KMS-11 (cell line): ENCODE results near the gene CTSH.

Experiments used
- H2AFZ ChIP-seq: fragments of 200-600 bp; sonication (generic); 2 replicates; pipeline ENCODE4 v1.6.1; 2016; ENCODE audit warnings: antibody characterized with exemption, mixed run types, low read depth
- H3K27ac ChIP-seq: fragments of 200-600 bp; sonication (generic); 2 replicates; pipeline ENCODE4 v1.6.1; 2016; ENCODE audit warnings: mild to moderate bottlenecking, mixed run types
- H3K27me3 ChIP-seq: fragments of 200-600 bp; sonication (generic); 2 replicates; pipeline ENCODE4 v1.6.1; 2017; ENCODE audit warnings: mild to moderate bottlenecking, low read depth, mixed run types, moderate library complexity; ENCODE audit not compliant: insufficient read depth
- H3K36me3 ChIP-seq: fragments of 200-600 bp; sonication (generic); 2 replicates; pipeline ENCODE4 v1.6.1; 2017; ENCODE audit warnings: mild to moderate bottlenecking, mixed run types; ENCODE audit not compliant: insufficient read depth
- H3K4me1 ChIP-seq: fragments of 200-600 bp; sonication (generic); 2 replicates; pipeline ENCODE4 v1.6.1; 2016; ENCODE audit warnings: mild to moderate bottlenecking, low read depth, mixed run types; ENCODE audit not compliant: poor library complexity, severe bottlenecking
- H3K4me2 ChIP-seq: fragments of 200-600 bp; sonication (generic); 2 replicates; pipeline ENCODE4 v1.7.0; 2016; ENCODE audit warnings: mild to moderate bottlenecking, mixed run types
- H3K4me3 ChIP-seq: fragments of 200-600 bp; sonication (generic); IDR thresholded peaks from 2 replicates; pipeline ENCODE4 v1.6.1; 2017; ENCODE audit warnings: low read depth, low read length, mixed read lengths; ENCODE audit not compliant: insufficient read depth
- H3K79me2 ChIP-seq: fragments of 200-600 bp; sonication (generic); 2 replicates; pipeline ENCODE4 v1.6.1; 2016; ENCODE audit warnings: low read depth, mixed run types; ENCODE audit not compliant: insufficient read depth
- H3K9ac ChIP-seq: fragments of 200-600 bp; sonication (generic); 2 replicates; pipeline ENCODE4 v1.6.1; 2016; ENCODE audit warnings: mild to moderate bottlenecking, mixed run types
- H4K20me1 ChIP-seq: fragments of 200-600 bp; sonication (generic); 2 replicates; pipeline ENCODE4 v1.6.1; 2016; ENCODE audit warnings: mild to moderate bottlenecking, mixed run types; ENCODE audit not compliant: insufficient read depth
- CTCF ChIP-seq: fragments of 200-600 bp; sonication (generic); conservative IDR thresholded peaks from 2 replicates; pipeline ENCODE4 v1.6.1; 2017; ENCODE audit warnings: low read depth, mild to moderate bottlenecking, antibody characterized with exemption, low read length, moderate library complexity, mixed read lengths

Gene CTSH

GRCh38 chr15:78988361-78988911 lies 43.6 kb upstream of the CTSH start:
- no peak for TF ChIP-seq CTCF
- no peak overlapping the region for H3K9ac ChIP-seq
- no peak overlapping the region for H3K27ac ChIP-seq
- no peak overlapping the region for H3K4me2 ChIP-seq
- no peaks in the 10 kb centered on the region for H3K27me3 ChIP-seq
- H3K36me3 ChIP-seq = no peaks in the 10 kb centered on the region
- no peak overlapping the region for H2AFZ ChIP-seq
- no peak overlapping the region for H3K4me3 ChIP-seq
- no peaks in the 10 kb centered on the region for H4K20me1 ChIP-seq
- H3K79me2 ChIP-seq = no peaks in the 10 kb centered on the region
- no peaks in the 10 kb centered on the region for H3K4me1 ChIP-seq

DNA sequence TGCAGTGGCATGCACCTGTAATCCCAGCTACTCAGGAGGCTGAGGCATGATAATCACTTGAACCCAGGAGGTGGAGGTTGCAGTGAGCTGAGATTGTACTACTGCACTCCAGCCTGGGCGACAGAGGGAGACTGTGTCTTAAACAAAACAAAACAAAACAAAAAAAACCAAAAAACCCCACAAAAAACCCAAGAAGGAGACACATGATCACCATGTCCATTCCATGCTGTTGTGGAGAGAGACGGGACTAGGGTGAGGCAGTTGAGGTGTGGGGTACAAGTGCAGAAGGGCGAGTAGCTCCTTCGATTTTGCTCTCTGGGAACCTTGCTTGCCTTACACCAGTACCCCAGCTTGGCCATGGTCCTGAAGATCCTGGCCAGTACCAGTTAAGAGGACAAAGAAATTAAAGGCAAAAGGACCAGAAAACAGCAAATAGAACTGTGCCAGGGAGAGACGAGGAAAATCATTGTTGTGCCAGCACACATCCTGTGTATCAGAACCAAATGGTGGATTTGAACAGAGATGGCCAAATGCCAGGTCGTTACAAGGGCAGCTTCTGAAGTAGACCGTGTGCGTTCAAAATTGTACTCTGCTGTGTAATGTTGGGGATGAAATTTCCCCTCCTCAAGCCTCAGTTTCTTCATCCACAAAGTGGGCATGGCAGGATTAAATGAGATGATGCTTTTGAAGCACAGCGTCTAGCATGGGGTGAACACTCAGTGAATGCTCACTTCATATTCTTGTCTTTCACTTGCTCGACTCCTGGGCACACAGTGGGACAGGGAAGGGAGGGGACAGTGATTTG lies 42.9 kb upstream of the CTSH start:
- Histone ChIP-seq H2AFZ (no peak overlapping the region), H3K36me3 (no peaks in the 10 kb centered on the region), H3K27ac (no peak overlapping the region), H3K4me3 (no peak overlapping the region), H4K20me1 (no peaks in the 10 kb centered on the region), H3K9ac (no peak overlapping the region), H3K4me2 (no peak overlapping the region), H3K79me2 (no peaks in the 10 kb centered on the region), H3K27me3 (no peaks in the 10 kb centered on the region), H3K4me1 (no peaks in the 10 kb centered on the region)
- TF ChIP-seq CTCF = no peak

GRCh38 chr15:78985859-78986475 lies 41.1 kb upstream of the CTSH start:
- no peaks in the 10 kb centered on the region for H3K27me3 ChIP-seq
- H3K4me1 ChIP-seq = no peaks in the 10 kb centered on the region
- no peak overlapping the region for H2AFZ ChIP-seq
- H3K36me3 ChIP-seq = no peaks in the 10 kb centered on the region
- H3K27ac ChIP-seq = no peak overlapping the region
- no peak overlapping the region for H3K9ac ChIP-seq
- TF ChIP-seq CTCF = no peak
- H4K20me1 ChIP-seq = no peaks in the 10 kb centered on the region
- H3K79me2 ChIP-seq = no peaks in the 10 kb centered on the region
- H3K4me2 ChIP-seq = no peak overlapping the region
- no peak overlapping the region for H3K4me3 ChIP-seq

- Histone ChIP-seq H4K20me1 (no peaks in the 10 kb centered on the region), H3K27ac (no peak overlapping the region), H3K4me3 (no peak overlapping the region), H3K4me1 (peaks cover 3% of the 10 kb centered on the region), H3K4me2 (no peak overlapping the region), H3K79me2 (no peaks in the 10 kb centered on the region), H3K9ac (no peak overlapping the region), H2AFZ (no peak overlapping the region), H3K36me3 (no peaks in the 10 kb centered on the region), H3K27me3 (no peaks in the 10 kb centered on the region)
- no peak for TF ChIP-seq CTCF
Measured at GRCh38 chr15:78984041-78984440, 39.2 kb upstream of the CTSH start.
